HEK293 (cell line): Measurements from ENCODE around the gene KY.

ENCODE experiments used
- CTCF ChIA-PET: fragments of 350-600 bp; formaldehyde crosslinking; extraction: SDS; loops from one replicate; lab custom pipeline; 2021; ENCODE audit warnings: antibody characterized with exemption; lab: Yijun Ruan, JAX
- POLR2A ChIA-PET: fragments of 300-600 bp; formaldehyde crosslinking; extraction: SDS; loops from one replicate; lab custom pipeline; 2020; ENCODE audit warnings: antibody characterized with exemption, inconsistent platforms; lab: Yijun Ruan, JAX
- H3K27ac ChIP-seq: fragments of 200-500 bp; sonication (Bioruptor generic); 2 replicates; pipeline ENCODE4 v1.5.1; 2014; ENCODE audit warnings: low read depth, low read length, control low read depth, inconsistent platforms; ENCODE audit errors: extremely low read depth
- H3K36me3 ChIP-seq, 2 experiments: fragments of 200-500 bp in 1 of 2; sonication (Bioruptor generic) in 1 of 2; 1 replicate in 1 of 2; 2 replicates in 1 of 2; pipeline ENCODE4 v1.5.1; 2014 to 2017; ENCODE audit warnings: inconsistent platforms in 2 of 2, low read length in 2 of 2; ENCODE audit not compliant: control insufficient read depth in 2 of 2, insufficient read depth in 1 of 2
- H3K4me1 ChIP-seq: fragments of 200-500 bp; sonication (Bioruptor generic); 2 replicates; pipeline ENCODE4 v1.5.1; 2014; ENCODE audit warnings: mild to moderate bottlenecking, low read length, inconsistent platforms; ENCODE audit not compliant: control insufficient read depth, insufficient read depth
- H3K4me3 ChIP-seq: 2 replicates; pipeline ENCODE4 v1.5.1; 2011; ENCODE audit warnings: low read depth, mild to moderate bottlenecking, control low read depth, low read length, moderate library complexity
- H3K9me3 ChIP-seq: fragments of 200-500 bp; sonication (Bioruptor generic); 2 replicates; pipeline ENCODE4 v1.5.1; 2014; ENCODE audit warnings: low read depth, low read length, inconsistent platforms; ENCODE audit not compliant: control insufficient read depth, insufficient read depth
- KLF9 ChIP-seq: fragments of 450-650 bp; formaldehyde crosslinking; IDR thresholded peaks from 2 replicates; pipeline ENCODE4 v1.5.1; 2016; ENCODE audit warnings: missing biosample characterization, missing genetic modification characterization, low read depth
- SCRT2 ChIP-seq: fragments of 450-650 bp; formaldehyde crosslinking; IDR thresholded peaks from 2 replicates; pipeline ENCODE4 v1.5.1; 2016; ENCODE audit warnings: missing biosample characterization, missing genetic modification characterization
- ZFHX2 ChIP-seq: fragments of 450-650 bp; formaldehyde crosslinking; conservative IDR thresholded peaks from 2 replicates; pipeline ENCODE4 v1.5.1; 2016; ENCODE audit warnings: missing biosample characterization, missing genetic modification characterization
- ZIC2 ChIP-seq: fragments of 450-650 bp; formaldehyde crosslinking; IDR thresholded peaks from 2 replicates; pipeline ENCODE4 v1.5.1; 2016; ENCODE audit warnings: missing biosample characterization, missing genetic modification characterization
- ZNF133 ChIP-seq: fragments of 450-650 bp; formaldehyde crosslinking; IDR thresholded peaks from 2 replicates; pipeline ENCODE4 v1.5.1; 2016; ENCODE audit warnings: missing biosample characterization, missing genetic modification characterization
- ZNF211 ChIP-seq: fragments of 450-650 bp; formaldehyde crosslinking; IDR thresholded peaks from 2 replicates; pipeline ENCODE4 v1.5.1; 2016; ENCODE audit warnings: low read depth, missing biosample characterization, missing genetic modification characterization
- ZNF23 ChIP-seq: fragments of 450-650 bp; formaldehyde crosslinking; IDR thresholded peaks from 2 replicates; pipeline ENCODE4 v1.5.1; 2016; ENCODE audit warnings: missing biosample characterization, missing genetic modification characterization, borderline replicate concordance
- ZNF292 ChIP-seq: fragments of 450-650 bp; formaldehyde crosslinking; IDR thresholded peaks from 2 replicates; pipeline ENCODE4 v1.5.1; 2016; ENCODE audit warnings: low read depth, missing biosample characterization, missing genetic modification characterization, borderline replicate concordance
- ZNF350 ChIP-seq: fragments of 450-650 bp; formaldehyde crosslinking; IDR thresholded peaks from 2 replicates; pipeline ENCODE4 v1.5.0; 2017; ENCODE audit warnings: missing biosample characterization, mild to moderate bottlenecking, missing genetic modification characterization
- ZNF544 ChIP-seq: fragments of 450-650 bp; formaldehyde crosslinking; IDR thresholded peaks from 2 replicates; pipeline ENCODE4 v1.5.0; 2017; ENCODE audit warnings: missing biosample characterization, missing genetic modification characterization
- ZNF792 ChIP-seq: fragments of 450-650 bp; formaldehyde crosslinking; IDR thresholded peaks from 2 replicates; pipeline ENCODE4 v1.5.1; 2016; ENCODE audit warnings: missing biosample characterization, missing genetic modification characterization
- ZSCAN30 ChIP-seq: fragments of 450-650 bp; IDR thresholded peaks from 2 replicates; pipeline ENCODE4 v1.5.1; 2018; ENCODE audit warnings: missing biosample characterization, mild to moderate bottlenecking, missing genetic modification characterization, moderate library complexity
- TF ChIP-seq, protein P1 (sequence below): IDR thresholded peaks from 2 replicates; pipeline ENCODE4 v1.6.1; 2011; ENCODE audit warnings: mild to moderate bottlenecking, low read depth, low read length, borderline replicate concordance
- TF ChIP-seq, protein P2 (sequence below): fragments of 450-650 bp; formaldehyde crosslinking; IDR thresholded peaks from 2 replicates; pipeline ENCODE4 v1.5.1; 2017; ENCODE audit warnings: missing biosample characterization, missing genetic modification characterization
- TF ChIP-seq, protein P3 (sequence below): fragments of 450-650 bp; formaldehyde crosslinking; IDR thresholded peaks from 2 replicates; pipeline ENCODE4 v1.5.1; 2017; ENCODE audit warnings: missing biosample characterization, missing genetic modification characterization
- TF ChIP-seq, protein P4 (sequence below): fragments of 450-650 bp; formaldehyde crosslinking; conservative IDR thresholded peaks from 2 replicates; pipeline ENCODE4 v1.5.1; 2016; ENCODE audit warnings: low read depth, missing biosample characterization, missing genetic modification characterization

The KY gene

DNA sequence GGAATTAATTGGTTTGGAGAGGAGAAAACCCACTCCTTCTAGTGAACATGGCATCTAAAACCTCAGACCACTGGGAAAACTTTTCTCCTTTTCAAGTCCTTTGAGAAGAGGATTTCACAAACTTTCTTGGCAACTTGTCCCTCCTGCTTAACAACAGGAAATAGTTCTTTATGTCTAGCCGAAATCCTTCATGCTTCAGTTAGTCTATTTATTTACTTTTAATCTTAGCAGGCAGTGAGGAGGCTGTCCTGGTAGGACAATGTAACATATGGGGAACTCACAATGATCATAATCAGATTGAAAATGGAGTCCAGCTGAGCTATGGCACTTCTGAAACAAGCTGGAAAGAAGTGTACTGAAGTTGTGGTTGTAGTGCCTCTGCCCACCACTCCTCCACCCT lies 50.6 kb downstream of the KY start:
- no peak for TF ChIP-seq ZNF350 (tag by site-specific recombination)
- TF ChIP-seq KLF9: no peak
- no peak for TF ChIP-seq ZNF292
- TF ChIP-seq, protein P1, sequence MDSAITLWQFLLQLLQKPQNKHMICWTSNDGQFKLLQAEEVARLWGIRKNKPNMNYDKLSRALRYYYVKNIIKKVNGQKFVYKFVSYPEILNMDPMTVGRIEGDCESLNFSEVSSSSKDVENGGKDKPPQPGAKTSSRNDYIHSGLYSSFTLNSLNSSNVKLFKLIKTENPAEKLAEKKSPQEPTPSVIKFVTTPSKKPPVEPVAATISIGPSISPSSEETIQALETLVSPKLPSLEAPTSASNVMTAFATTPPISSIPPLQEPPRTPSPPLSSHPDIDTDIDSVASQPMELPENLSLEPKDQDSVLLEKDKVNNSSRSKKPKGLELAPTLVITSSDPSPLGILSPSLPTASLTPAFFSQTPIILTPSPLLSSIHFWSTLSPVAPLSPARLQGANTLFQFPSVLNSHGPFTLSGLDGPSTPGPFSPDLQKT: no peak
- no peak for TF ChIP-seq ZNF133 (tag by site-specific recombination)
- TF ChIP-seq ZNF211 (tag by site-specific recombination): no peak
- TF ChIP-seq ZSCAN30 (tag by site-specific recombination): no peak
- TF ChIP-seq ZNF792: no peak
- TF ChIP-seq, protein P2, sequence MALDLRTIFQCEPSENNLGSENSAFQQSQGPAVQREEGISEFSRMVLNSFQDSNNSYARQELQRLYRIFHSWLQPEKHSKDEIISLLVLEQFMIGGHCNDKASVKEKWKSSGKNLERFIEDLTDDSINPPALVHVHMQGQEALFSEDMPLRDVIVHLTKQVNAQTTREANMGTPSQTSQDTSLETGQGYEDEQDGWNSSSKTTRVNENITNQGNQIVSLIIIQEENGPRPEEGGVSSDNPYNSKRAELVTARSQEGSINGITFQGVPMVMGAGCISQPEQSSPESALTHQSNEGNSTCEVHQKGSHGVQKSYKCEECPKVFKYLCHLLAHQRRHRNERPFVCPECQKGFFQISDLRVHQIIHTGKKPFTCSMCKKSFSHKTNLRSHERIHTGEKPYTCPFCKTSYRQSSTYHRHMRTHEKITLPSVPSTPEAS (tag by site-specific recombination): no peak
- TF ChIP-seq ZNF23 (tag by site-specific recombination): no peak
- no peak for TF ChIP-seq ZFHX2 (tag by site-specific recombination)
- TF ChIP-seq, protein P3, sequence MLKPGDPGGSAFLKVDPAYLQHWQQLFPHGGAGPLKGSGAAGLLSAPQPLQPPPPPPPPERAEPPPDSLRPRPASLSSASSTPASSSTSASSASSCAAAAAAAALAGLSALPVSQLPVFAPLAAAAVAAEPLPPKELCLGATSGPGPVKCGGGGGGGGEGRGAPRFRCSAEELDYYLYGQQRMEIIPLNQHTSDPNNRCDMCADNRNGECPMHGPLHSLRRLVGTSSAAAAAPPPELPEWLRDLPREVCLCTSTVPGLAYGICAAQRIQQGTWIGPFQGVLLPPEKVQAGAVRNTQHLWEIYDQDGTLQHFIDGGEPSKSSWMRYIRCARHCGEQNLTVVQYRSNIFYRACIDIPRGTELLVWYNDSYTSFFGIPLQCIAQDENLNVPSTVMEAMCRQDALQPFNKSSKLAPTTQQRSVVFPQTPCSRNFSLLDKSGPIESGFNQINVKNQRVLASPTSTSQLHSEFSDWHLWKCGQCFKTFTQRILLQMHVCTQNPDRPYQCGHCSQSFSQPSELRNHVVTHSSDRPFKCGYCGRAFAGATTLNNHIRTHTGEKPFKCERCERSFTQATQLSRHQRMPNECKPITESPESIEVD (tag by site-specific recombination): no peak
- TF ChIP-seq, protein P4, sequence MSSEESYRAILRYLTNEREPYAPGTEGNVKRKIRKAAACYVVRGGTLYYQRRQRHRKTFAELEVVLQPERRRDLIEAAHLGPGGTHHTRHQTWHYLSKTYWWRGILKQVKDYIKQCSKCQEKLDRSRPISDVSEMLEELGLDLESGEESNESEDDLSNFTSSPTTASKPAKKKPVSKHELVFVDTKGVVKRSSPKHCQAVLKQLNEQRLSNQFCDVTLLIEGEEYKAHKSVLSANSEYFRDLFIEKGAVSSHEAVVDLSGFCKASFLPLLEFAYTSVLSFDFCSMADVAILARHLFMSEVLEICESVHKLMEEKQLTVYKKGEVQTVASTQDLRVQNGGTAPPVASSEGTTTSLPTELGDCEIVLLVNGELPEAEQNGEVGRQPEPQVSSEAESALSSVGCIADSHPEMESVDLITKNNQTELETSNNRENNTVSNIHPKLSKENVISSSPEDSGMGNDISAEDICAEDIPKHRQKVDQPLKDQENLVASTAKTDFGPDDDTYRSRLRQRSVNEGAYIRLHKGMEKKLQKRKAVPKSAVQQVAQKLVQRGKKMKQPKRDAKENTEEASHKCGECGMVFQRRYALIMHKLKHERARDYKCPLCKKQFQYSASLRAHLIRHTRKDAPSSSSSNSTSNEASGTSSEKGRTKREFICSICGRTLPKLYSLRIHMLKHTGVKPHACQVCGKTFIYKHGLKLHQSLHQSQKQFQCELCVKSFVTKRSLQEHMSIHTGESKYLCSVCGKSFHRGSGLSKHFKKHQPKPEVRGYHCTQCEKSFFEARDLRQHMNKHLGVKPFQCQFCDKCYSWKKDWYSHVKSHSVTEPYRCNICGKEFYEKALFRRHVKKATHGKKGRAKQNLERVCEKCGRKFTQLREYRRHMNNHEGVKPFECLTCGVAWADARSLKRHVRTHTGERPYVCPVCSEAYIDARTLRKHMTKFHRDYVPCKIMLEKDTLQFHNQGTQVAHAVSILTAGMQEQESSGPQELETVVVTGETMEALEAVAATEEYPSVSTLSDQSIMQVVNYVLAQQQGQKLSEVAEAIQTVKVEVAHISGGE (tag by site-specific recombination): no peak
- TF ChIP-seq ZNF544: no peak
- Histone ChIP-seq H3K27ac (no peak overlapping the region), H3K4me1 (no peaks in the 10 kb centered on the region), H3K9me3 (no peaks in the 10 kb centered on the region), H3K4me3 (no peak overlapping the region), H3K36me3 (no peaks in the 10 kb centered on the region)
- CTCF ChIA-PET: interaction anchor here (0.6 to 3.7 kb wide), 17 partner anchors 9 to 1442 kb away, joined by 3 to 17 read pairs (median 5); partner anchors contain the start of gene EPHB1
- POLR2A ChIA-PET: no interaction called here

DNA sequence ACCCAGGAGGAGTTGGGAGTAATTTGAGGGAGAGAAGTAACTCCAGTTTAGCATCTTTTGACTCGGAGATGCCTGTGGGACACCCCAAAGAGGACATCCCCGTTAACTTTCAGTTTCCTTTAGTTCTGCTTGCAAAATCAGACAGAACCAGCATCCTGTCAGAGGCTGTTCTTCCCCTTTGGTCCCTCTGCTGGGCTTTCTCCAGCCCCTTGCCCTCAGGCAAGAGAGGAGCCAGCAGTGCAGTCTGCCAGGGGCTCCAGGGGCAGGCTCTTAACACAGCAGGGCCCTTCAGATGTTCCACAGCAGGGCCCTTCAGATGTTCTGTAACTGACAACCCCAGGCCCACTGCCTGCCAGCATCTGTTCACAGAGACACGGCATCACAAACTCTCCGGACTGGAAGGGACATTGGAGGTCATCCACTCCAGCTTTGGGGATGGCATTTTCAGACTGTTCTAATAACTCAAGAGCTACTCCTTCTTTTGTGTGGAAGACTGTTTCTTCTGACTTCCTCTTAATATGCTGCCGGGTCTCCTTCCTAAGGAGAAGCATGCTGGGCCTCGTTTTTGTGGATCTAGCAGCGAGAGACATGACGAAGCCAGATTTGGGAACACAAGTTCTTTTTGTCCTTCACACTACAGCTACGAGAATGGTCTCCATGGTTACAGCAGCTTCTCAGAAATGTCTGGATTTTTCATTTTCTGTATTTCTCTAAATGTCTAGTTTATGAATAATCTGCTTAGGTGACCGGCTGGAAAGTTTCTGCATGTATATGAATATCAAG lies 51.9 kb downstream of the KY start:
- Histone ChIP-seq H3K27ac (no peak overlapping the region), H3K4me3 (no peak overlapping the region), H3K4me1 (no peaks in the 10 kb centered on the region), H3K9me3 (no peaks in the 10 kb centered on the region), H3K36me3 (no peaks in the 10 kb centered on the region)
- POLR2A ChIA-PET: no interaction called here
- CTCF ChIA-PET: interaction anchor here (0.5 to 2.0 kb wide), 3 partner anchors 41 to 1471 kb away, joined by 4 to 8 read pairs (median 4); partner anchors contain the start of gene EPHB1
- TF ChIP-seq ZIC2 (tag by site-specific recombination) (peak; percentile 84), SCRT2 (tag by site-specific recombination) (no peak)
